ENCODE measurements around the gene HRCT1.

- TF ChIP-seq ZNF114 (CRISPR knock-in tag; IDR thresholded peaks at IDR 0.05) = no peak
- no peak for TF ChIP-seq CTCF (conservative IDR thresholded peaks at IDR 0.05; ENCODE audit: low read depth in 2 of 2)
- TF ChIP-seq POLR2AphosphoS5 (IDR thresholded peaks at IDR 0.05; ENCODE audit: low read depth) = no peak
- TF ChIP-seq EZH2phosphoT487 (IDR thresholded peaks at IDR 0.05; ENCODE audit: unreplicated experiment) = no peak
- no peak for TF ChIP-seq ETS1 (IDR thresholded peaks at IDR 0.05)
- no peak for TF ChIP-seq CREB1 (CRISPR knock-in tag; IDR thresholded peaks at IDR 0.05; ENCODE audit: low read depth)
- TF ChIP-seq JUNB (IDR thresholded peaks at IDR 0.05; ENCODE audit: unreplicated experiment) = no peak
- TF ChIP-seq REST (IDR thresholded peaks at IDR 0.05; ENCODE audit: unreplicated experiment) = no peak
- TF ChIP-seq NANOG (IDR thresholded peaks at IDR 0.05; ENCODE audit: borderline replicate concordance) = no peak
Observed at GRCh38 chr9:35923927-35924763, 18.1 kb downstream of the HRCT1 start.
